Activated CD4-positive, alpha-beta T cell treated with anti-CD3 and anti-CD28 coated beads, Interleukin-2, amount 10 ng/mL, durations not matched to agents 24 days and 14 days (primary cell): Measurements from ENCODE around the gene SHKBP1. TPM values are rescaled to one million over a fixed set of nuclear protein-coding genes. Genes with fewer than 3 reads are reported as not detected.
"Not testable (repeated sequence)": the region's sequence is repeated elsewhere in the genome, so short reads cannot be mapped to it uniquely, and the experiment has no call there.

ENCODE experiments used
- DNase-seq: peaks from one replicate; pipeline ENCODE4 v3.0.0; 2022
- H3K27ac Mint-ChIP-seq: one replicate; pipeline ENCODE4 v1.8.0; 2022; ENCODE audit warnings: mild to moderate bottlenecking, mixed read lengths
- H3K27me3 Mint-ChIP-seq: one replicate; pipeline ENCODE4 v1.8.0; 2022; ENCODE audit warnings: mixed read lengths
- H3K36me3 Mint-ChIP-seq: one replicate; pipeline ENCODE4 v1.8.0; 2022; ENCODE audit warnings: low read depth, mild to moderate bottlenecking, mixed read lengths
- H3K4me1 Mint-ChIP-seq: one replicate; pipeline ENCODE4 v1.8.0; 2021; ENCODE audit warnings: mixed read lengths
- H3K4me3 Mint-ChIP-seq: one replicate; pipeline ENCODE4 v1.8.0; 2022; ENCODE audit warnings: mild to moderate bottlenecking, moderate library complexity, mixed read lengths
- H3K9me3 Mint-ChIP-seq: one replicate; pipeline ENCODE4 v1.8.0; 2021; ENCODE audit warnings: mixed read lengths
- intact Hi-C: fragments of 100-400 bp; cut with micrococcal nuclease; formaldehyde crosslinking; loops from one replicate; pipeline ENCODE4 v1.15.1; 2023
- total RNA-seq: library from RNA; stranded (reverse); gene quantifications from 2 replicates; pipeline ENCODE4 v1.2.3, GENCODE V29; 2022

SHKBP1 gene
- total RNA-seq, 1 donor from 2014 or later, result 113 TPM

DNA sequence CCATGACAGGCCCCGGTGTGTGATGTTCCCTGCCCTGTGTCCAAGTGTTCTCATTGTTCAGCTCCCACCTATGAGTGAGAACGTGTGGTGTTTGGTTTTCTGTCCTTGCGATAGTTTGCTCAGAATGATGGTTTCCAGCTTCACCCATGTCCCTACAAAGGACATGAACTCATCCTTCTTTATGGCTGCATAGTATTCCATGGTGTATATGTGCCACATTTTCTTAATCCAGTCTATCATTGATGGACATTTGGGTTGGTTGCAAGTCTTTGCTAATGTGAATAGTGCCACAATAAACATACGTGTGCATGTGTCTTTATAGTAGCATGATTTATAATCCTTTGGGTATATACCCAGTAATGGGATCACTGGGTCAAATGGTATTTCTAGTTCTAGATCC, 29.5 kb upstream of the SHKBP1 start:
- H3K27me3 Mint-ChIP-seq, result peaks cover 29% of the 10 kb centered on the region
- H3K4me1 Mint-ChIP-seq, H3K4me3 Mint-ChIP-seq, H3K9me3 Mint-ChIP-seq, DNase-seq, H3K36me3 Mint-ChIP-seq, intact Hi-C loops, H3K27ac Mint-ChIP-seq: not testable (repeated sequence)

DNA sequence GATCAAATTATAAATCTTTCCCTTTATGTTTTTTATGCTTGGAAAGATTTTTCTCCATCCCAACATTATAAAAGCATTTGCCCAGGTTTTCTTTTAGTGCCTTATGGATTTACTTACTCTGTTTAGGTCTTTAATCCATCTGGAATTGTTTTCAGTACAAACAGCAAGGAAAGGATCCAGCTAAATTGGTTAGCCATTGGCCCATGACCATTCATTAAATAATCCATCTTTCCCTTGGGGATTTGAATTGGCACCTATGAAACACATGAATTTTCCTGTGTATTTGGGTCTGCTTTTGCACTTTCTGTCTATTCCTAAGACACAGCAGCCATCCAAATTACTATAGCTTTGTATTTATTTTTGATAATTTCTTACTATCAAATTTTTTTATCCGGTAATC, 28.8 kb upstream of the SHKBP1 start:
- peaks cover 34% of the 10 kb centered on the region for H3K27me3 Mint-ChIP-seq
- no peak overlapping the region for H3K27ac Mint-ChIP-seq
- H3K9me3 Mint-ChIP-seq, result no peaks in the 10 kb centered on the region
- peaks cover 7% of the 10 kb centered on the region for H3K4me1 Mint-ChIP-seq
- no peak for DNase-seq
- no peak overlapping the region for H3K4me3 Mint-ChIP-seq
- intact Hi-C loops, result no loop called here
- no peaks in the 10 kb centered on the region for H3K36me3 Mint-ChIP-seq

DNA sequence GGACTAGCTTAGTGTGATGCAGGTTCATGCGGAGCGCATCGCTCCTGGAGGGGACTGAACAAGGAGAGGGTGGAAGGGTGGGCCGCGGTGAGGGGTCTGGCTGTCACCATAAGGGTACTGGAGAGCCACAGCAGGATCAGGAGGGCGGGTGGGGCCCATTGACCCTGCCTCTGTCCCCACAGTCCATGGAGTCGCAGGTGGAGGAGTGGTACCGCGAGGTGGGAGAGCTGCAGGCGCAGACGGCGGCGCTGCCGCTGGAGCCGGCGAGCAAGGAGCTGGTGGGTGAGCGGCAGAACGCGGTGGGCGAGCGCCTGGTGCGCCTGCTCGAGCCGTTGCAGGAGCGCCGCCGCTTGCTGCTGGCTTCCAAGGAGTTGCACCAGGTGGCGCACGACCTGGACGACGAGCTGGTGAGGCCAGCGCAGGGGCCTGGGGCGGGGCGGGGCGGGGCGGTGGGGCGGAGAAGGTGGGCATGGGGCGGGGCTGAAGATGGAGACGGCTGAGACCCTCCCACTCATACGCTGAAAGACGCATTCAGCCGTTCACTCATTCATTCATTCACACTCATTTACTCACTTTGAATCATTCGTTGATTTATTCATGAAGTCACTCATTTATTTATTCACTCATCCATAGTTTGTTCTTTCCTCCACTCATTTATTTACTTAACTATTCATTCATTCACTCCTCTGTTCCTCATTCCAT, 27.5 kb upstream of the SHKBP1 start:
- H3K9me3 Mint-ChIP-seq, result no peaks in the 10 kb centered on the region
- peak; percentile 92 for DNase-seq
- H3K36me3 Mint-ChIP-seq, result no peaks in the 10 kb centered on the region
- intact Hi-C loops, result loop anchor here (1.0 kb wide), 1 partner anchor 49 kb away; no protein-coding TSS in a partner anchor
- peaks cover 45% of the 10 kb centered on the region for H3K27me3 Mint-ChIP-seq
- no peak overlapping the region for H3K27ac Mint-ChIP-seq
- peak overlapping the region; percentile 19 for H3K4me3 Mint-ChIP-seq
- H3K4me1 Mint-ChIP-seq, result peaks cover 9% of the 10 kb centered on the region

DNA sequence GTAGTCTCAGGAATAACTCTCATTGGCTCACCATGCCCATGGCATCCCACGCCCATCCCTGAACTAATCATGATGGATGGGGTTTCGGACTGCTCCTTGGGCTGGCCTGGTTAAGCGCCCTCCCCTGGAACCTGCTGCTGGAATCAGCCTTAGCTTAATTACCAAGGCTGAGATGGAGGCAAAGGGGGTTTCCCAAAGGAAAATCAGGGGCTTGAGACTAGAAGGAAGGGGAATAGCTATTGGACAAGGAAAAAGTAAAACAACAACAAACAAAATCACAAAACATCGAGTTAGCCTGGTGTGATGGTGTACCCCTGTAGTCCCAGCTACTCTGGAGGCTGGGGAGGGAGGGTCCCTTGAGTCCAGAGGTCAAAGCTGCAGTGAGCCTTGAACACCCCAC, 25.7 kb upstream of the SHKBP1 start:
- peaks cover 9% of the 10 kb centered on the region for H3K4me1 Mint-ChIP-seq
- no peaks in the 10 kb centered on the region for H3K9me3 Mint-ChIP-seq
- peaks cover 56% of the 10 kb centered on the region for H3K27me3 Mint-ChIP-seq
- H3K27ac Mint-ChIP-seq, result no peak overlapping the region
- intact Hi-C loops, result no loop called here
- no peaks in the 10 kb centered on the region for H3K36me3 Mint-ChIP-seq
- no peak for DNase-seq
- H3K4me3 Mint-ChIP-seq, result no peak overlapping the region

DNA sequence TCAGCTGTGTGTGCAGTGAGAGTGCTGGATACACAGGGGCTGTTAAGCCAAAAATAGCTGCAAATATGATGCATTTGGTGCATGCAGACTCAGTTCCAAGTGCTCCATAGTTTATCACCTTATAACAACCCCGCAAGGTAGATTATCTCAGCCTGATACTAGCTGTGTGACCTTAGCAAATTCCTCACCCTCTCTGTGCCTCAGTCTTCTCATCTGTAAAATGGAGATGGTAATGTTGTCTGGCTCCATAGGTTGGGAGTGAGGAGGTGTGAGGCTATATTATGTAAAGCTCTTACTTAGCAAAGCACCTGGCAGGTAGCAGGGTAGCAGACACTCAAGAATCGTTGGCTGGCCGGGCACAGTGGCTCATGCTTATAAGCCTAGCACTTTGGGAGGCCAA, 23.8 kb upstream of the SHKBP1 start:
- Mint-ChIP-seq H3K27me3 (peaks cover 49% of the 10 kb centered on the region), H3K4me1 (peaks cover 9% of the 10 kb centered on the region), H3K27ac (no peak overlapping the region), H3K4me3 (no peak overlapping the region), H3K36me3 (no peaks in the 10 kb centered on the region), H3K9me3 (no peaks in the 10 kb centered on the region)
- DNase-seq, result no peak
- intact Hi-C loops, result no loop called here

DNA sequence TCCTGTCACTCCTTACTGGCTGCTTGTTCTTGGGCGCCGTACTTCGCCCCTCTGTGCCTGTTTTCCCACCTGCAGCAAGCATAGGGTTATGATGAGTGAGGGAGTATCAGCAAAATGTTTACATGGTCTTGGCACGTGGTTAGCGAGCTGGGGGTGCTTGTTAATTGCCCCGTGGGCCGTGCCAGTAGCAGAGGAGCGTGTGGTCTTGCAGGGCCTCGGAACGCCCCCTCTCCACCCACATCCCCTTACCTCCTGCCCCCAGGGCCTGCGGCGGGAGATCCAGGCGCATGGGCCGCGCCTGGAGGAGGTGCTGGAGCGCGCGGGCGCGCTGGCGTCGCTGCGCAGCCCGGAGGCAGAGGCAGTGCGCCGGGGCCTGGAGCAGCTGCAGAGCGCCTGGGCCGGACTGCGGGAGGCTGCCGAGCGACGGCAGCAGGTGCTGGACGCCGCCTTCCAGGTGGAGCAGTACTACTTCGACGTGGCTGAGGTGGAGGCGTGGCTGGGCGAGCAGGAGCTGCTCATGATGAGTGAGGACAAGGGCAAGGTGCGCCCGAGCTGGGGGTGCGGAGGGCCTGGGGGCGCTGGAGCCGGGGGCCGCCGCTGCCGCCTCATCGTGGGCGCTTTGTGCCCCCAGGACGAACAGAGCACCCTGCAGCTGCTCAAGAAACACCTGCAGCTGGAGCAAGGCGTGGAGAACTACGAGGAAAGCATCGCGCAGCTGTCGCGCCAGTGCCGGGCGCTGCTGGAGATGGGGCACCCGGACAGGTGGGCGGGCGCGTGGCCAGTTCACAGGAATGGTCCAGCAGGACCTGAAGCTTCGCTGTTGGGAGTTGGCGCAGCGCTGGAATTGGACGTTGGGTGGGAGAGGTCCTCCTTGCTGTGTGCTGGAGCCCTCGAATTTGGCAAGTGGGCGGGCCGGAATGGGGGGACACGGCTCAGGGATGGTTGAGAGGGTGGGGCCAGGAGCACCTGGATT, 22.5 kb upstream of the SHKBP1 start:
- peaks cover 5% of the 10 kb centered on the region for H3K4me1 Mint-ChIP-seq
- H3K27me3 Mint-ChIP-seq, result peaks cover 44% of the 10 kb centered on the region
- H3K27ac Mint-ChIP-seq, result no peak overlapping the region
- no peak overlapping the region for H3K4me3 Mint-ChIP-seq
- no peaks in the 10 kb centered on the region for H3K9me3 Mint-ChIP-seq
- no peaks in the 10 kb centered on the region for H3K36me3 Mint-ChIP-seq
- intact Hi-C loops, result no loop called here
- no peak for DNase-seq

- Mint-ChIP-seq H3K27me3 (peaks cover 39% of the 10 kb centered on the region), H3K36me3 (no peaks in the 10 kb centered on the region), H3K27ac (no peak overlapping the region), H3K4me3 (no peak overlapping the region), H3K9me3 (no peaks in the 10 kb centered on the region), H3K4me1 (peaks cover 2% of the 10 kb centered on the region)
- DNase-seq, result no peak
- intact Hi-C loops, result no loop called here
Observed at GRCh38 chr19:40555978-40556689, 20.5 kb upstream of the SHKBP1 start.

DNA sequence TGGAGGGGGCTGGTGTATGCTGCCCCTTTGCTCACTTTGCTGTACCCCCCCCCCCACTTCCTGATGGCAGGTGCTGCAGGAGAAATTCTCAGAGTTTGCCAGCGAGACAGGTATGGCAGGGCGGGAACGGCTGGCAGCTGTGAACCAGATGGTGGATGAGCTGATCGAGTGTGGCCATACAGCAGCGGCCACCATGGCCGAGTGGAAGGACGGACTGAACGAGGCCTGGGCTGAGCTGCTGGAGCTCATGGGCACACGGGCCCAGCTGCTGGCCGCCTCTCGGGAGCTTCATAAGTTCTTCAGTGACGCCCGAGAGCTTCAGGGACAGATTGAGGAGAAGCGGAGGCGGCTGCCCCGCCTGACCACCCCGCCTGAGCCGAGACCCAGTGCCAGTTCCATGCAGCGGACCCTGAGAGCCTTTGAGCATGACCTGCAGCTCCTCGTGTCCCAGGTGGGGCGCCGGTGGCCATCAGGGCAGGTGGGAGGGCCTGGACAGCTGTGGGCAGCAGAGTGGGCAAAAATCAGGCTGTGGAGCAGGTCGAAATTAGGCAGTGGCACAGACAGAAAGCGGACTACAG, 19.6 kb upstream of the SHKBP1 start:
- peaks cover 42% of the 10 kb centered on the region for H3K27me3 Mint-ChIP-seq
- DNase-seq, result no peak
- H3K4me1 Mint-ChIP-seq, result peaks cover 4% of the 10 kb centered on the region
- H3K4me3 Mint-ChIP-seq, result no peak overlapping the region
- H3K9me3 Mint-ChIP-seq, result no peaks in the 10 kb centered on the region
- no peaks in the 10 kb centered on the region for H3K36me3 Mint-ChIP-seq
- intact Hi-C loops, result no loop called here
- H3K27ac Mint-ChIP-seq, result no peak overlapping the region

GRCh38 chr19:40559394-40559793, 17.3 kb upstream of the SHKBP1 start:
- no peaks in the 10 kb centered on the region for H3K9me3 Mint-ChIP-seq
- H3K27me3 Mint-ChIP-seq, result peaks cover 29% of the 10 kb centered on the region
- H3K27ac Mint-ChIP-seq, result no peak overlapping the region
- peaks cover 3% of the 10 kb centered on the region for H3K4me1 Mint-ChIP-seq
- no peak overlapping the region for H3K4me3 Mint-ChIP-seq
- intact Hi-C loops, result no loop called here
- DNase-seq, result no peak
- H3K36me3 Mint-ChIP-seq, result no peaks in the 10 kb centered on the region

DNA sequence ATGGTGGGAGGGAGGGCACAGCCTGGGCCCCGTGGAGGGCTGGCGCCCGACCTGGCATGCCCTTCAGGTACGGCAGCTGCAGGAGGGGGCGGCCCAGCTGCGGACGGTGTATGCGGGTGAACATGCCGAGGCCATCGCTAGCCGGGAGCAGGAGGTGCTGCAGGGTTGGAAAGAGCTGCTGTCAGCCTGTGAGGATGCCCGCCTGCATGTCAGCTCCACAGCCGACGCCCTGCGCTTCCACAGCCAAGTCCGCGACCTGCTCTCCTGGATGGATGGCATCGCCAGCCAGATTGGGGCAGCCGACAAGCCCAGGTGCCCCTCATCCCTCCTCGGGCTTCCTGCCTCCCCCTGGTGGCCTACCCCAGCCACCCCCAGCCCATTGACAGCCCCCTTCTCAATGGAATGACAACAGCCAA, 16.6 kb upstream of the SHKBP1 start:
- Mint-ChIP-seq H3K36me3 (no peaks in the 10 kb centered on the region), H3K4me1 (peaks cover 3% of the 10 kb centered on the region), H3K4me3 (no peak overlapping the region), H3K27me3 (peaks cover 26% of the 10 kb centered on the region), H3K27ac (no peak overlapping the region), H3K9me3 (no peaks in the 10 kb centered on the region)
- no peak for DNase-seq
- intact Hi-C loops, result no loop called here

GRCh38 chr19:40561947-40562346, 14.7 kb upstream of the SHKBP1 start:
- peaks cover 31% of the 10 kb centered on the region for H3K27me3 Mint-ChIP-seq
- H3K9me3 Mint-ChIP-seq, result no peaks in the 10 kb centered on the region
- peaks cover 3% of the 10 kb centered on the region for H3K4me1 Mint-ChIP-seq
- DNase-seq, result no peak
- no peaks in the 10 kb centered on the region for H3K36me3 Mint-ChIP-seq
- H3K27ac Mint-ChIP-seq, result no peak overlapping the region
- no peak overlapping the region for H3K4me3 Mint-ChIP-seq
- intact Hi-C loops, result no loop called here

- intact Hi-C loops, H3K4me1 Mint-ChIP-seq, H3K9me3 Mint-ChIP-seq, DNase-seq, H3K4me3 Mint-ChIP-seq, H3K36me3 Mint-ChIP-seq, H3K27ac Mint-ChIP-seq: not testable (repeated sequence)
- peaks cover 45% of the 10 kb centered on the region for H3K27me3 Mint-ChIP-seq
Observed at GRCh38 chr19:40564535-40564934, 12.1 kb upstream of the SHKBP1 start.

DNA sequence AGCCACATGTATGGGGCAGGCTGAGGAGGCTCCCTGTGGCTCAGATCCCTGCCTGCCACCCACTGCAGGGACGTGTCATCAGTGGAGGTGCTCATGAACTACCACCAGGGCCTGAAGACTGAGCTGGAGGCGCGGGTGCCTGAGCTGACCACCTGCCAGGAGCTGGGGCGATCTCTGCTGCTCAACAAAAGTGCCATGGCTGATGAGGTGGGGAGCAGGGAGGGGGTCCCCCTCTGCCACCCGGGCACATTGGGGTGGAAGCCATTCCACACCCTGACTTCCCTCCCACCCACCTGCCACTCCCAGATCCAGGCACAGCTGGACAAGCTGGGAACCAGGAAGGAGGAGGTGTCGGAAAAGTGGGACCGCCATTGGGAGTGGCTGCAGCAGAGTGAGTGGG, 11.3 kb upstream of the SHKBP1 start:
- intact Hi-C loops, result no loop called here
- peaks cover 48% of the 10 kb centered on the region for H3K27me3 Mint-ChIP-seq
- no peak overlapping the region for H3K27ac Mint-ChIP-seq

More for the DNA sequence above, 11.3 kb upstream of the SHKBP1 start:
- no peak overlapping the region for H3K4me3 Mint-ChIP-seq
- DNase-seq, result no peak
- peaks cover 7% of the 10 kb centered on the region for H3K4me1 Mint-ChIP-seq
- no peaks in the 10 kb centered on the region for H3K36me3 Mint-ChIP-seq
- no peaks in the 10 kb centered on the region for H3K9me3 Mint-ChIP-seq
